AG04450 (cell line): ENCODE data around the gene FABP6. TPM values are rescaled to one million over a fixed set of nuclear protein-coding genes. Genes with fewer than 3 reads are reported as not detected.

Experiments used
- CTCF ChIA-PET: fragments of 300-600, 350-600 bp; formaldehyde crosslinking; extraction: SDS; loops from one replicate; lab custom pipeline; 2022; ENCODE audit warnings: antibody characterized with exemption, inconsistent platforms; lab: Charles Lee
- POLR2A ChIA-PET: fragments of 350-600 bp; formaldehyde crosslinking; extraction: SDS; loops from one replicate; lab custom pipeline; 2021; ENCODE audit warnings: antibody characterized with exemption, inconsistent platforms; lab: Yijun Ruan, JAX
- DNase-seq: peaks from one replicate; pipeline ENCODE4 v3.0.0-alpha.2; 2011; ENCODE audit warnings: low read depth, low spot score
- H3K27ac ChIP-seq: one replicate; pipeline ENCODE4 v1.5.1; 2012; ENCODE audit warnings: low read depth, low read length, control low read depth
- H3K27me3 ChIP-seq: one replicate; pipeline ENCODE4 v1.6.0; 2012; ENCODE audit warnings: low read length; ENCODE audit not compliant: control insufficient read depth, insufficient read depth
- H3K4me3 ChIP-seq: 2 replicates; pipeline ENCODE4 v1.5.1; 2011; ENCODE audit warnings: mild to moderate bottlenecking, low read depth, low read length, control low read depth
- H3K9me3 ChIP-seq: 2 replicates; pipeline ENCODE4 v1.5.1; 2012; ENCODE audit warnings: low read length; ENCODE audit not compliant: control insufficient read depth, insufficient read depth
- polyA plus RNA-seq: library from polyadenylated mRNA; depleted of rRNA; stranded (reverse); fragments of >200 nt; gene quantifications from 2 replicates; pipeline ENCODE4 v1.2.3, GENCODE V29; 2011
- TF ChIP-seq, protein P1 (sequence below): IDR thresholded peaks from 2 replicates; pipeline ENCODE4 v1.5.1; 2011; ENCODE audit warnings: low read depth, low read length, control low read depth, inconsistent platforms

FABP6 gene
- polyA plus RNA-seq, 1 experiment, result not detected

- Histone ChIP-seq H3K4me3 (no peak overlapping the region), H3K27ac (no peak overlapping the region), H3K27me3 (no peaks in the 10 kb centered on the region), H3K9me3 (no peaks in the 10 kb centered on the region)
- no peak for DNase-seq
- TF ChIP-seq, protein P1, sequence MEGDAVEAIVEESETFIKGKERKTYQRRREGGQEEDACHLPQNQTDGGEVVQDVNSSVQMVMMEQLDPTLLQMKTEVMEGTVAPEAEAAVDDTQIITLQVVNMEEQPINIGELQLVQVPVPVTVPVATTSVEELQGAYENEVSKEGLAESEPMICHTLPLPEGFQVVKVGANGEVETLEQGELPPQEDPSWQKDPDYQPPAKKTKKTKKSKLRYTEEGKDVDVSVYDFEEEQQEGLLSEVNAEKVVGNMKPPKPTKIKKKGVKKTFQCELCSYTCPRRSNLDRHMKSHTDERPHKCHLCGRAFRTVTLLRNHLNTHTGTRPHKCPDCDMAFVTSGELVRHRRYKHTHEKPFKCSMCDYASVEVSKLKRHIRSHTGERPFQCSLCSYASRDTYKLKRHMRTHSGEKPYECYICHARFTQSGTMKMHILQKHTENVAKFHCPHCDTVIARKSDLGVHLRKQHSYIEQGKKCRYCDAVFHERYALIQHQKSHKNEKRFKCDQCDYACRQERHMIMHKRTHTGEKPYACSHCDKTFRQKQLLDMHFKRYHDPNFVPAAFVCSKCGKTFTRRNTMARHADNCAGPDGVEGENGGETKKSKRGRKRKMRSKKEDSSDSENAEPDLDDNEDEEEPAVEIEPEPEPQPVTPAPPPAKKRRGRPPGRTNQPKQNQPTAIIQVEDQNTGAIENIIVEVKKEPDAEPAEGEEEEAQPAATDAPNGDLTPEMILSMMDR, result no peak
- CTCF ChIA-PET, result no interaction called here
- POLR2A ChIA-PET, result interaction anchor here (1.5 kb wide), 1 partner anchor 10 kb away, joined by 6 read pairs; no protein-coding TSS in a partner anchor
Observed at GRCh38 chr5:160259341-160259740, 30.0 kb downstream of the FABP6 start.

- H3K9me3 ChIP-seq, result no peaks in the 10 kb centered on the region
- no peak for DNase-seq
- ChIA-PET CTCF (no interaction called here), POLR2A (no interaction called here)
- TF ChIP-seq, protein P1, result no peak
- H3K27me3 ChIP-seq, result no peaks in the 10 kb centered on the region
- H3K27ac ChIP-seq, result peak overlapping the region; percentile 93
- no peak overlapping the region for H3K4me3 ChIP-seq
Observed at GRCh38 chr5:160260006-160260775, 30.9 kb downstream of the FABP6 start.

DNA sequence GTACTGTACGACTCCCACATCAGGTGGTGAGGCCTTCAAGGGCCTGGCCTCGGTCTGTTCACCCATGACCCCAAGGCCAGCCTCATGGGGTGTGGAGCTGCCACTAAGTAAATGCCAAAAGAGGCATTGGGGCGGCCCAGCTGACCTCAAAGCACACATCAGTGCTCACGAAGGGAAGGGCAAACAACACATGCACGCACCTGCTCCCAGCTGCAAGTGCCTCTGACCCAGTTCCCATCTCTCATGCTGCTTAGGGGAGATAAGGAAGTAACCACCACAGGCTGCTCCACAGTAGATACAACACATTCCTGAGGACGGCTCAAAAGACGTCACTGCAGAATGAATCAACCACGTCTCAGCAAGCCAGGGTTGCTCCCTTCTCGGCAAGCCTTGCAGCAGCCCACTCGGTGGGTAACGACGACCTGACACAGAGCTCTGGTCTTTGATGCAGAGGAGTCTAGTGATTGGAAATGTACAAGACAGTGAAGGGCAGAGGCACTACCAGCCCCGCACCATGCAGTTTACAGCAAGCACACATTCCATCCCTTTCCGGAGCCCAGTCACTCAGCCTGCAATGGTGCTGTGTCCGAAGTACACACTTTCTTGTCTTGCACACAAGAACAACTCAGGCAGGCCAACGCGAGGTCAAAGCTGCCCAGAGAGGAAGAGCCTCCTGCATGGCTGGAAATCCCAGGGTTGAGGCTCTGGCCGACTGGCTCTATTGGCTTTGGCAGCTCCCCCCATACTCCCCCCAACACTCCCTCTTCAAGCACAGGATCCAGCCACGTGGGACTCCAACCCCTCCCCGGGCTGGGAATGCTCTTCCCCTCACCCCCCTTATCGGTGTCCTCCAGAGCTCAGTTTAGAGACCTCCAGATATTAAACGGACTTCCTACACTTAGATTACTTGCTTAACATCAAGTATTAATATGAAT, 31.8 kb downstream of the FABP6 start:
- ChIA-PET POLR2A (interaction anchor here (0.9 to 1.0 kb wide), 2 partner anchors 81 to 96 kb away, joined by 4 read pairs; no protein-coding TSS in a partner anchor), CTCF (interaction anchor here (0.6 to 1.4 kb wide), 2 partner anchors 185 to 239 kb away, joined by 4 to 7 read pairs; no protein-coding TSS in a partner anchor)
- peak; percentile 94 for DNase-seq
- peak overlapping the region; percentile 95 for H3K27ac ChIP-seq
- TF ChIP-seq, protein P1, result no peak
- no peaks in the 10 kb centered on the region for H3K27me3 ChIP-seq
- H3K4me3 ChIP-seq, result peak overlapping the region; percentile 29
- H3K9me3 ChIP-seq, result no peaks in the 10 kb centered on the region

- TF ChIP-seq, protein P1, result no peak
- H3K9me3 ChIP-seq, result no peaks in the 10 kb centered on the region
- H3K4me3 ChIP-seq, result no peak overlapping the region
- H3K27ac ChIP-seq, result no peak overlapping the region
- H3K27me3 ChIP-seq, result no peaks in the 10 kb centered on the region
- DNase-seq, result no peak
- ChIA-PET POLR2A (interaction anchor here (0.9 kb wide), 1 partner anchor 80 kb away, joined by 4 read pairs; no protein-coding TSS in a partner anchor), CTCF (interaction anchor here (1.4 kb wide), 1 partner anchor 240 kb away, joined by 7 read pairs; no protein-coding TSS in a partner anchor)
Observed at GRCh38 chr5:160262151-160263074, 33.1 kb downstream of the FABP6 start.
